A549 (cell line): ENCODE results near the gene HPCA. TPM values are rescaled to one million over a fixed set of nuclear protein-coding genes. Genes with fewer than 3 reads are reported as not detected.
"Not testable (repeated sequence)": the region's sequence is repeated elsewhere in the genome, so short reads cannot be mapped to it uniquely, and the experiment has no call there.

Experiments used
- ATAC-seq, 2 experiments: fragments of 200-7000 bp in 1 of 2; fragments of >200 bp in 1 of 2; cut with Nextera tagmentation in 1 of 2; cut with Tn5 transposase in 1 of 2; 3 replicates each; pipeline versions ENCODE4 v1.8.0 to v1.9.1; 2018 to 2020; ENCODE audit warnings: mild to moderate bottlenecking in 1 of 2, moderate library complexity in 1 of 2
- CTCF ChIA-PET: fragments of 300-600 bp; sonication (Branson Sonifier 250); formaldehyde crosslinking; extraction: SDS; loops from one replicate; lab custom pipeline; 2021; ENCODE audit warnings: antibody characterized with exemption, inconsistent platforms; lab: Yijun Ruan, JAX
- POLR2A ChIA-PET: fragments of 350-600 bp; formaldehyde crosslinking; extraction: SDS; loops from one replicate; lab custom pipeline; 2021; ENCODE audit warnings: antibody characterized with exemption, inconsistent platforms; lab: Yijun Ruan, JAX
- DNase-seq, 2 experiments: peaks; one replicate each; pipeline versions ENCODE4 v3.0.0 to v3.0.0-alpha.2; 2011 to 2016; ENCODE audit warnings: low read depth in 1 of 2, low spot score in 1 of 2
- FAIRE-seq: peaks from 2 replicates; lab custom pipeline; 2011; peaks lifted over from hg19 to GRCh38; lab: Jason Lieb, UNC
- H3K27ac ChIP-seq, 2 experiments: fragments of >200 bp; sonication (Bioruptor Twin); formaldehyde crosslinking; 3 replicates each; pipeline ENCODE4 v1.5.1; 2016 to 2017
- H3K4me1 ChIP-seq: fragments of >200 bp; sonication (Bioruptor Twin); formaldehyde crosslinking; 3 replicates; pipeline ENCODE4 v1.6.1; 2016
- H3K4me2 ChIP-seq: fragments of >200 bp; sonication (Bioruptor Twin); formaldehyde crosslinking; 3 replicates; pipeline ENCODE4 v1.6.1; 2016
- H3K4me3 ChIP-seq: fragments of >200 bp; sonication (Bioruptor Twin); formaldehyde crosslinking; 3 replicates; pipeline ENCODE4 v1.5.1; 2016
- H3K9me3 ChIP-seq: fragments of >200 bp; sonication (Bioruptor Twin); formaldehyde crosslinking; 3 replicates; pipeline ENCODE4 v1.6.1; 2016
- ATOH8 ChIP-seq: fragments of 250-450 bp; sonication (Bioruptor Pico); IDR thresholded peaks from 2 replicates; pipeline ENCODE4 v1.5.0; 2020; ENCODE audit warnings: low read depth, mild to moderate bottlenecking, moderate library complexity
- CHD2 ChIP-seq: fragments of 150-350 bp; IDR thresholded peaks from 2 replicates; pipeline ENCODE4 v1.6.1; 2014; ENCODE audit warnings: low read length; ENCODE audit not compliant: partially characterized antibody
- EHF ChIP-seq: fragments of 250-450 bp; sonication (Bioruptor Pico); IDR thresholded peaks from 2 replicates; pipeline ENCODE4 v1.5.0; 2020; ENCODE audit warnings: mild to moderate bottlenecking
- EHMT2 ChIP-seq: fragments of 200-600 bp; sonication (generic); IDR thresholded peaks from 2 replicates; pipeline ENCODE4 v1.6.1; 2016; ENCODE audit warnings: antibody characterized with exemption, low read depth, mild to moderate bottlenecking, moderate library complexity
- ESRRA ChIP-seq: fragments of 150-350 bp; IDR thresholded peaks from 2 replicates; pipeline ENCODE4 v1.6.1; 2014; ENCODE audit warnings: mild to moderate bottlenecking, low read length, borderline replicate concordance
- FOSL2 ChIP-seq, 2 experiments: fragments of 450-650 bp in 1 of 2; fragments of >200 bp in 1 of 2; sonication (Bioruptor Twin) in 1 of 2; formaldehyde crosslinking; IDR thresholded peaks; 2 replicates each; pipeline versions ENCODE4 v1.5.0 to v1.6.1; 2016 to 2020; ENCODE audit warnings: mild to moderate bottlenecking in 1 of 2, moderate library complexity in 1 of 2
- HDAC2 ChIP-seq: fragments of 200-600 bp; sonication (generic); IDR thresholded peaks from 2 replicates; pipeline ENCODE4 v1.6.1; 2016
- HMGXB4 ChIP-seq: fragments of 250-450 bp; sonication (Bioruptor Pico); IDR thresholded peaks from 2 replicates; pipeline ENCODE4 v1.5.0; 2021; ENCODE audit warnings: mild to moderate bottlenecking, moderate library complexity, borderline replicate concordance
- HOXA7 ChIP-seq: fragments of 250-450 bp; sonication (Bioruptor Pico); IDR thresholded peaks from 2 replicates; pipeline ENCODE4 v1.5.0; 2020; ENCODE audit warnings: mild to moderate bottlenecking, moderate library complexity
- HOXB13 ChIP-seq: fragments of 250-450 bp; sonication (Bioruptor Pico); IDR thresholded peaks from 2 replicates; pipeline ENCODE4 v1.5.0; 2020; ENCODE audit warnings: low read depth, mild to moderate bottlenecking, moderate library complexity
- JUN ChIP-seq, 2 experiments: fragments of >200 bp; sonication (Bioruptor Twin); formaldehyde crosslinking; IDR thresholded peaks; 2 replicates in 1 of 2; 3 replicates in 1 of 2; pipeline ENCODE4 v1.6.1; 2016 to 2017
- KDM1A ChIP-seq: fragments of 200-600 bp; sonication (generic); IDR thresholded peaks from 2 replicates; pipeline ENCODE4 v1.6.1; 2016; ENCODE audit warnings: low read depth, mild to moderate bottlenecking
- MAFK ChIP-seq: fragments of 450-650 bp; IDR thresholded peaks from 2 replicates; pipeline ENCODE4 v1.6.1; 2014; ENCODE audit not compliant: partially characterized antibody
- MAX ChIP-seq: IDR thresholded peaks from 2 replicates; pipeline ENCODE4 v1.6.1; 2012
- NPAS2 ChIP-seq: fragments of 250-450 bp; sonication (Bioruptor Pico); IDR thresholded peaks from 2 replicates; pipeline ENCODE4 v1.8.0; 2022; ENCODE audit warnings: mild to moderate bottlenecking, moderate library complexity, borderline replicate concordance
- NR3C1 ChIP-seq: fragments of >200 bp; sonication (Bioruptor Twin); formaldehyde crosslinking; IDR thresholded peaks from 3 replicates; pipeline ENCODE4 v1.6.1; 2017
- PBX3 ChIP-seq: IDR thresholded peaks from 2 replicates; pipeline ENCODE4 v1.6.1; 2012
- PHF8 ChIP-seq: fragments of 200-600 bp; sonication (generic); IDR thresholded peaks from 2 replicates; pipeline ENCODE4 v1.6.1; 2016; ENCODE audit warnings: low read depth, mild to moderate bottlenecking, antibody characterized with exemption, moderate library complexity, borderline replicate concordance
- RFX5 ChIP-seq: fragments of 450-650 bp; IDR thresholded peaks from 2 replicates; pipeline ENCODE4 v1.7.1; 2014; ENCODE audit warnings: antibody characterized with exemption, mild to moderate bottlenecking, moderate library complexity
- RNF2 ChIP-seq: fragments of 200-600 bp; sonication (generic); IDR thresholded peaks from 2 replicates; pipeline ENCODE4 v1.6.1; 2016; ENCODE audit warnings: low read depth, mild to moderate bottlenecking, antibody characterized with exemption, moderate library complexity, borderline replicate concordance
- SMC3 ChIP-seq: fragments of >200 bp; sonication (Bioruptor Twin); formaldehyde crosslinking; IDR thresholded peaks from 3 replicates; pipeline ENCODE4 v1.6.1; 2018; ENCODE audit warnings: inconsistent platforms
- ZFP36 ChIP-seq: fragments of 450-650 bp; IDR thresholded peaks from 2 replicates; pipeline ENCODE4 v1.6.1; 2014; ENCODE audit warnings: borderline replicate concordance; ENCODE audit not compliant: partially characterized antibody
- ZSCAN20 ChIP-seq: fragments of 250-450 bp; sonication (Bioruptor Pico); IDR thresholded peaks from 2 replicates; pipeline ENCODE4 v1.8.0; 2022; ENCODE audit warnings: mild to moderate bottlenecking, moderate library complexity
- WGBS: methylation state at CpG from one replicate; pipeline ENCODE4 v1.1.6; 2017; ENCODE audit errors: missing lambda C conversion rate; 5-methylcytosine and 5-hydroxymethylcytosine counted together
- polyA plus RNA-seq, 4 experiments: library from polyadenylated mRNA; depleted of rRNA in 3 of 4; stranded (reverse); fragments of >200 nt; fragmentation: RNase III in 1 of 4; extraction: RNeasy Plus Mini Kit Qiagen cat#74134 plus additional on column Dnase treatment in 1 of 4; gene quantifications; 2 replicates in 3 of 4; 3 replicates in 1 of 4; pipeline ENCODE4 v1.2.3, GENCODE V29; 2011 to 2017

HPCA gene
- polyA plus RNA-seq, 2 of the 4 experiments (the other 2 are of a cell fraction) = 0.21 to 0.34 TPM

GRCh38 chr1:32903991-32904785 lies 17.9 kb downstream of the HPCA start:
- FAIRE-seq = no peak
- no peak for TF ChIP-seq NPAS2 (CRISPR knock-in tag)
- TF ChIP-seq NR3C1 = no peak
- TF ChIP-seq HOXB13 (CRISPR knock-in tag) = no peak
- TF ChIP-seq ZFP36 = no peak
- no peak for TF ChIP-seq HDAC2
- TF ChIP-seq HMGXB4 (CRISPR knock-in tag) = no peak
- no peak for TF ChIP-seq ESRRA
- TF ChIP-seq JUN (IDR thresholded peaks at IDR 0.05) = no peak
- TF ChIP-seq PBX3 = no peak
- TF ChIP-seq CHD2 = no peak
- no peak for TF ChIP-seq ZSCAN20 (CRISPR knock-in tag)
- TF ChIP-seq PHF8 = no peak
- TF ChIP-seq, all 56 proteins: peak for 0
- ChIA-PET CTCF (interaction anchor here (0.6 to 2.4 kb wide), 6 partner anchors 17 to 504 kb away, joined by 3 to 7 read pairs (median 4); partner anchors contain the start of gene HPCA), POLR2A (interaction anchor here (0.7 kb wide), 1 partner anchor 10 kb away, joined by 3 read pairs; no protein-coding TSS in a partner anchor)
- Histone ChIP-seq H3K4me2 (peak overlapping the region; percentile 19; the same call in 1 of the 3 replicates), H3K27ac (no peak overlapping the region), H3K4me3 (no peak overlapping the region), H3K9me3 (no peaks in the 10 kb centered on the region), H3K4me1 (peaks cover 18% of the 10 kb centered on the region)
- no peak for DNase-seq
- WGBS = 63% methylated on average over 3 of the region's 3 CpGs
- ATAC-seq = 0 out of 6 replicates have a peak, but pooled peaks of 1 of the 2 experiments have one; percentile 14

GRCh38 chr1:32904797-32905196 lies 18.5 kb downstream of the HPCA start:
- Histone ChIP-seq H3K4me1 (peaks cover 18% of the 10 kb centered on the region), H3K4me2 (no peak overlapping the region), H3K4me3 (no peak overlapping the region), H3K27ac (no peak overlapping the region), H3K9me3 (no peaks in the 10 kb centered on the region)
- ChIA-PET POLR2A (interaction anchor here (0.7 kb wide), 1 partner anchor 9 kb away, joined by 3 read pairs; no protein-coding TSS in a partner anchor), CTCF (interaction anchor here (0.6 to 3.7 kb wide), 7 partner anchors 11 to 505 kb away, joined by 3 to 15 read pairs (median 4); partner anchors contain the start of gene HPCA)
- WGBS = 48% methylated on average over 1 of the region's 2 CpGs
- no peak for TF ChIP-seq FOSL2 (IDR thresholded peaks at IDR 0.05)
- no peak for TF ChIP-seq FOSL2 (CRISPR knock-in tag; IDR thresholded peaks at IDR 0.05)
- TF ChIP-seq KDM1A = no peak
- no peak for TF ChIP-seq RNF2
- no peak for TF ChIP-seq HMGXB4 (CRISPR knock-in tag)
- TF ChIP-seq NPAS2 (CRISPR knock-in tag) = no peak
- no peak for TF ChIP-seq RFX5
- no peak for TF ChIP-seq SMC3
- TF ChIP-seq HOXA7 = no peak
- no peak for TF ChIP-seq EHF
- TF ChIP-seq ATOH8 (CRISPR knock-in tag) = no peak
- no peak for TF ChIP-seq MAX
- TF ChIP-seq MAFK = no peak
- TF ChIP-seq EHMT2 = no peak
- TF ChIP-seq HDAC2 = no peak
- FAIRE-seq (no peak), DNase-seq (no peak), ATAC-seq (no peak)

GRCh38 chr1:32905588-32905987 lies 19.3 kb downstream of the HPCA start:
- ATAC-seq, DNase-seq, POLR2A ChIA-PET, H3K9me3 ChIP-seq, H3K4me3 ChIP-seq, H3K27ac ChIP-seq, H3K4me2 ChIP-seq, FAIRE-seq: not testable (repeated sequence)
- CTCF ChIA-PET = interaction anchor here (1.5 to 3.7 kb wide), 5 partner anchors 8 to 505 kb away, joined by 3 to 15 read pairs (median 5); partner anchors contain the start of gene HPCA
- 84% methylated on average over 10 of the region's 10 CpGs for WGBS
- H3K4me1 ChIP-seq = peaks cover 18% of the 10 kb centered on the region
